CD14-positive monocyte (primary cell): ENCODE data around the gene HDAC4. TPM values are rescaled to one million over a fixed set of nuclear protein-coding genes. Genes with fewer than 3 reads are reported as not detected.

Source experiments
- DNase-seq, 3 donors: peaks; one replicate each; pipeline ENCODE4 v3.0.0-alpha.2; 2011 to 2022
- H2AFZ ChIP-seq: 2 replicates; pipeline ENCODE4 v1.6.0; 2012; ENCODE audit warnings: mild to moderate bottlenecking, low read depth, low read length, inconsistent platforms; ENCODE audit not compliant: insufficient read depth, poor library complexity, severe bottlenecking
- H3K27ac ChIP-seq, 2 donors: 1 replicate in 1 of 2; 2 replicates in 1 of 2; pipeline ENCODE4 v1.5.1; 2012 to 2013; ENCODE audit warnings: low read length in 2 of 2, control low read depth in 1 of 2, inconsistent platforms in 1 of 2, low read depth in 1 of 2, mild to moderate bottlenecking in 1 of 2
- H3K27me3 ChIP-seq, 2 donors: one replicate each; pipeline versions ENCODE4 v1.6.0 to v1.6.1; 2011 to 2013; ENCODE audit warnings: low read length in 2 of 2; ENCODE audit not compliant: control insufficient read depth in 2 of 2, insufficient read depth in 2 of 2
- H3K36me3 ChIP-seq, 2 donors: replicated peaks in 1 of 2; 1 replicate in 1 of 2; 2 replicates in 1 of 2; pipeline versions ENCODE4 v1.5.1 to v1.6.1; 2012 to 2013; ENCODE audit warnings: low read length in 2 of 2, control low read depth in 1 of 2, inconsistent platforms in 1 of 2, mild to moderate bottlenecking in 1 of 2; ENCODE audit not compliant: insufficient read depth in 2 of 2, control insufficient read depth in 1 of 2
- H3K4me1 ChIP-seq, 2 donors: 1 replicate in 1 of 2; 2 replicates in 1 of 2; pipeline versions ENCODE4 v1.5.1 to v1.6.1; 2012 to 2013; ENCODE audit warnings: low read length in 2 of 2, control low read depth in 1 of 2, inconsistent platforms in 1 of 2, mild to moderate bottlenecking in 1 of 2, moderate library complexity in 1 of 2; ENCODE audit not compliant: insufficient read depth in 2 of 2, control insufficient read depth in 1 of 2
- H3K4me2 ChIP-seq: replicated peaks from 2 replicates; pipeline ENCODE3; 2012; ENCODE audit warnings: low read length, moderate library complexity, mild to moderate bottlenecking; ENCODE audit not compliant: poor library complexity, severe bottlenecking; ENCODE audit errors: extremely low read depth
- H3K4me3 ChIP-seq, 3 experiments: fragments of 200-600 bp in 1 of 3; sonication (generic) in 1 of 3; replicated peaks in 1 of 3; 1 replicate in 2 of 3; 2 replicates in 1 of 3; pipeline ENCODE4 v1.5.1; 2011 to 2013; ENCODE audit warnings: low read length in 3 of 3, mild to moderate bottlenecking in 3 of 3, control low read depth in 2 of 3, low read depth in 2 of 3, inconsistent platforms in 1 of 3, moderate library complexity in 1 of 3
- H3K79me2 ChIP-seq: 2 replicates; pipeline ENCODE4 v1.6.0; 2012; ENCODE audit warnings: mild to moderate bottlenecking, control low read depth, inconsistent platforms, low read length, moderate library complexity; ENCODE audit not compliant: insufficient read depth
- H3K9ac ChIP-seq: 2 replicates; pipeline ENCODE4 v1.6.0; 2017; ENCODE audit warnings: low read length, mild to moderate bottlenecking; ENCODE audit not compliant: insufficient read depth, poor library complexity, severe bottlenecking
- H3K9me3 ChIP-seq, 2 donors: replicated peaks in 1 of 2; 1 replicate in 1 of 2; 2 replicates in 1 of 2; pipeline versions ENCODE4 v1.5.1 to v1.6.1; 2012 to 2013; ENCODE audit warnings: low read length in 2 of 2, control low read depth in 1 of 2; ENCODE audit not compliant: control insufficient read depth in 1 of 2, insufficient read depth in 1 of 2
- H4K20me1 ChIP-seq: 2 replicates; pipeline ENCODE4 v1.6.0; 2012; ENCODE audit warnings: mild to moderate bottlenecking, low read length, control low read depth, moderate library complexity; ENCODE audit not compliant: insufficient read depth
- H3K27ac Mint-ChIP-seq, 7 donors: one replicate each; pipeline ENCODE4 v1.8.0; 2020; ENCODE audit warnings: mild to moderate bottlenecking in 7 of 7, mixed read lengths in 7 of 7, moderate library complexity in 6 of 7, inconsistent platforms in 2 of 7
- H3K27me3 Mint-ChIP-seq, 3 donors: one replicate each; pipeline ENCODE4 v1.8.0; 2021 to 2022; ENCODE audit warnings: low read depth in 3 of 3, mild to moderate bottlenecking in 3 of 3, mixed read lengths in 3 of 3, moderate library complexity in 3 of 3, inconsistent platforms in 1 of 3
- H3K36me3 Mint-ChIP-seq, 2 donors: one replicate each; pipeline ENCODE4 v1.8.0; 2020; ENCODE audit warnings: mixed read lengths in 2 of 2, inconsistent platforms in 1 of 2, mild to moderate bottlenecking in 1 of 2
- H3K4me1 Mint-ChIP-seq: one replicate; pipeline ENCODE4 v1.8.0; 2020; ENCODE audit warnings: mild to moderate bottlenecking, mixed read lengths
- H3K4me3 Mint-ChIP-seq, 2 donors: one replicate each; pipeline ENCODE4 v1.8.0; 2020; ENCODE audit warnings: mild to moderate bottlenecking in 2 of 2, mixed read lengths in 2 of 2, moderate library complexity in 1 of 2
- H3K9me3 Mint-ChIP-seq, 7 donors: one replicate each; pipeline ENCODE4 v1.8.0; 2020 to 2022; ENCODE audit warnings: mixed read lengths in 7 of 7, mild to moderate bottlenecking in 6 of 7, moderate library complexity in 6 of 7, inconsistent platforms in 2 of 7
- WGBS: methylation state at CpG from one replicate; pipeline ENCODE4 v1.1.5; 2013; ENCODE audit warnings: missing lambda C conversion rate; ENCODE audit not compliant: insufficient coverage; 5-methylcytosine and 5-hydroxymethylcytosine counted together
- intact Hi-C, 2 donors: fragments of 100-400 bp; cut with micrococcal nuclease; formaldehyde crosslinking; loops; one replicate each; pipeline versions ENCODE4 v1.15.0 to v1.15.1; 2023
- polyA plus RNA-seq, 3 donors: library from polyadenylated mRNA; depleted of rRNA in 1 of 3; unstranded in 2 of 3; stranded (reverse) in 1 of 3; fragments of 300-500 nt in 2 of 3; fragments of >200 nt in 1 of 3; fragmentation: Illumina TruSeq in 2 of 3; gene quantifications; 1 replicate in 2 of 3; 2 replicates in 1 of 3; pipeline ENCODE4 v1.2.3, GENCODE V29; 2012 to 2021
- TF ChIP-seq, protein P1 (sequence below): fragments of 200-600 bp; IDR thresholded peaks from one replicate; pipeline ENCODE4 v1.8.0; 2022; ENCODE audit warnings: antibody characterized with exemption, mild to moderate bottlenecking

HDAC4 gene
- polyA plus RNA-seq, 3 donors = 3.3 to 23.0 (median 4.5) TPM

DNA sequence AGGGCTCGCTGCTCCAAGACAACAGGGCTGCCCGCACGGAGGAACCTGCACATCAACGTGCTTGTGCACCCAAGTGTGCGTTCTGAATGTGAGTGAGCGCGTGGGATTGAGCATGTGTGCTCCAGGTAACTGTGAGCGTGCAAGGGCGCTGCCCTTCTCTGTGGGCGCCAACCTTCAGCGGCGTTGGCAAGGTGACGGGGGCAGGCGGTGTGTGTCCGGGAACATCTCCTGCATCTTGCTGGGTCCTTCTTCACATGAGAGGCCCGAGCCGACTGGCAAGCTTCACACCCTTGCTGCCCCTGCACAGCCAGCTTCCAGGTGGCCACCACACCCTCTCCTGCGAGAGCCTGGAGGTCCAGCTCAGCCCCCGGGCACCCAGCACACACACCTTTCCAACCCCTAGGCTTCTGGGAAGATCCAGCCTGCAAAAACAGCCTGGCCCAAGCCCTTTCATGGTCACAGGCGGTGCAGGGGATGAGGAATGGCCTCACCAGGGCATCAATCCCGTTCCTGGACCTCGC lies 220.9 kb downstream of the HDAC4 start:
- Histone ChIP-seq H3K4me3 (no peak overlapping the region), H3K4me1 (no peaks in the 10 kb centered on the region), H3K27ac (peak overlapping the region in 1 of 2 donors; percentile 41), H3K79me2 (peaks cover 69% of the 10 kb centered on the region), H3K36me3 (peaks cover 91 to 99% of the 10 kb centered on the region in 2 donors), H3K27me3 (no peaks in the 10 kb centered on the region), H4K20me1 (peaks cover 36% of the 10 kb centered on the region), H3K9me3 (peaks cover 4 to 31% of the 10 kb centered on the region in 2 donors), H3K9ac (no peak overlapping the region), H3K4me2 (no peak overlapping the region), H2AFZ (no peak overlapping the region)
- Mint-ChIP-seq H3K36me3 (peaks cover 88 to 96% of the 10 kb centered on the region in 2 donors), H3K27ac (peak overlapping the region in 1 of 7 donors; percentile 33), H3K4me1 (no peaks in the 10 kb centered on the region), H3K27me3 (no peaks in the 10 kb centered on the region), H3K9me3 (peaks cover 15 to 42% (median 29%) of the 10 kb centered on the region in 7 donors), H3K4me3 (no peak overlapping the region)
- TF ChIP-seq, protein P1, sequence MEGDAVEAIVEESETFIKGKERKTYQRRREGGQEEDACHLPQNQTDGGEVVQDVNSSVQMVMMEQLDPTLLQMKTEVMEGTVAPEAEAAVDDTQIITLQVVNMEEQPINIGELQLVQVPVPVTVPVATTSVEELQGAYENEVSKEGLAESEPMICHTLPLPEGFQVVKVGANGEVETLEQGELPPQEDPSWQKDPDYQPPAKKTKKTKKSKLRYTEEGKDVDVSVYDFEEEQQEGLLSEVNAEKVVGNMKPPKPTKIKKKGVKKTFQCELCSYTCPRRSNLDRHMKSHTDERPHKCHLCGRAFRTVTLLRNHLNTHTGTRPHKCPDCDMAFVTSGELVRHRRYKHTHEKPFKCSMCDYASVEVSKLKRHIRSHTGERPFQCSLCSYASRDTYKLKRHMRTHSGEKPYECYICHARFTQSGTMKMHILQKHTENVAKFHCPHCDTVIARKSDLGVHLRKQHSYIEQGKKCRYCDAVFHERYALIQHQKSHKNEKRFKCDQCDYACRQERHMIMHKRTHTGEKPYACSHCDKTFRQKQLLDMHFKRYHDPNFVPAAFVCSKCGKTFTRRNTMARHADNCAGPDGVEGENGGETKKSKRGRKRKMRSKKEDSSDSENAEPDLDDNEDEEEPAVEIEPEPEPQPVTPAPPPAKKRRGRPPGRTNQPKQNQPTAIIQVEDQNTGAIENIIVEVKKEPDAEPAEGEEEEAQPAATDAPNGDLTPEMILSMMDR = no peak
- no peak for DNase-seq
- WGBS = 97% methylated on average over 18 of the region's 22 CpGs
- intact Hi-C loops = no loop called here

DNA sequence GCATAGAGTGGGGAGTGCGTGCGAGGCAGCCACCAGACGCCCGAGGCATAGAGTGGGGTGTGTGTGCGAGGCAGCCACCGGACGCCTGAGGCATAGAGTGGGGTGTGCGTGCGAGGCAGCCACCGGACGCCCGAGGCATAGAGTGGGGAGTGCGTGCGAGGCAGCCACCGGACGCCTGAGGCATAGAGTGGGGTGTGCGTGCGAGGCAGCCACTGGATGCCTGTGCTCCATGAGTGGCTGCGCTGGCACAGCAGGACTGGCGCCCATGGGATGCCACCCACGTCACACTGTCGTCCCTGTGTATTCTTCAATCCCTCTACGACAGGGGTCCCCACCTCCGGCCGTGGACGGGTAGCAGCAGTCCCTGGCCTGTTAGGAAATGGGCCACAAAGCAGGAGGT lies 221.9 kb downstream of the HDAC4 start:
- Mint-ChIP-seq H3K27ac (peak overlapping the region in 2 of 7 donors; percentile 70 to 87), H3K27me3 (no peaks in the 10 kb centered on the region), H3K4me3 (no peak overlapping the region), H3K9me3 (peaks cover 20 to 42% (median 36%) of the 10 kb centered on the region in 7 donors), H3K4me1 (no peaks in the 10 kb centered on the region), H3K36me3 (peaks cover 96 to 100% of the 10 kb centered on the region in 2 donors)
- Histone ChIP-seq H3K9ac (no peak overlapping the region), H2AFZ (no peak overlapping the region), H3K4me3 (no peak overlapping the region), H3K27ac (no peak overlapping the region), H3K27me3 (no peaks in the 10 kb centered on the region), H3K4me1 (no peaks in the 10 kb centered on the region), H4K20me1 (peaks cover 31% of the 10 kb centered on the region), H3K9me3 (peaks cover 14 to 31% of the 10 kb centered on the region in 2 donors), H3K79me2 (peaks cover 71% of the 10 kb centered on the region), H3K36me3 (peaks cover 95 to 100% of the 10 kb centered on the region in 2 donors), H3K4me2 (no peak overlapping the region)
- intact Hi-C loops = no loop called here
- TF ChIP-seq, protein P1 = no peak
- no peak for DNase-seq
- WGBS = 99% methylated on average over 24 of the region's 26 CpGs
